ENCODE data around the gene TRIM40.

DNA sequence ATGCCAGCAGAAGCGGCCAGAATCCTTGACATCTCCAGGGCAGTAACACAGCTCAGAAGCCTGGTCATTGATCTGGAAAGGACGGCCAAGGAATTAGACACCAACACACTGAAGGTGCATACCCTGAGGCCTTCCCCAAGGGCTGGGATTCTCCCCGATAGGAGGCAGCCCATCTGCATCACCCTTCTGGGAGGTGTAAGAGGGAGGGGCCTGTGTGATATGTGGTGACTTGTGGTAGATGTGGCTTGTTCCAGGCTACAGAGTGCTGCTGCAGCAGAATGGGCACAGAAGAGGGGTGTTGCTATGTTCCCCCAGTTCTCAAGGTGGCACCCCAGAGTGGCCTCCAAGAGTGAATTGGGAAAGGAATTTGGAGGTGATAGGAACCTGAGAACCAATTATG is 11.2 kb downstream of the TRIM40 start:
- TF ChIP-seq POLR2A (IDR thresholded peaks at IDR 0.05) (no peak), EP300 (IDR thresholded peaks at IDR 0.05) (no peak)
- TF ChIP-seq, protein P1, sequence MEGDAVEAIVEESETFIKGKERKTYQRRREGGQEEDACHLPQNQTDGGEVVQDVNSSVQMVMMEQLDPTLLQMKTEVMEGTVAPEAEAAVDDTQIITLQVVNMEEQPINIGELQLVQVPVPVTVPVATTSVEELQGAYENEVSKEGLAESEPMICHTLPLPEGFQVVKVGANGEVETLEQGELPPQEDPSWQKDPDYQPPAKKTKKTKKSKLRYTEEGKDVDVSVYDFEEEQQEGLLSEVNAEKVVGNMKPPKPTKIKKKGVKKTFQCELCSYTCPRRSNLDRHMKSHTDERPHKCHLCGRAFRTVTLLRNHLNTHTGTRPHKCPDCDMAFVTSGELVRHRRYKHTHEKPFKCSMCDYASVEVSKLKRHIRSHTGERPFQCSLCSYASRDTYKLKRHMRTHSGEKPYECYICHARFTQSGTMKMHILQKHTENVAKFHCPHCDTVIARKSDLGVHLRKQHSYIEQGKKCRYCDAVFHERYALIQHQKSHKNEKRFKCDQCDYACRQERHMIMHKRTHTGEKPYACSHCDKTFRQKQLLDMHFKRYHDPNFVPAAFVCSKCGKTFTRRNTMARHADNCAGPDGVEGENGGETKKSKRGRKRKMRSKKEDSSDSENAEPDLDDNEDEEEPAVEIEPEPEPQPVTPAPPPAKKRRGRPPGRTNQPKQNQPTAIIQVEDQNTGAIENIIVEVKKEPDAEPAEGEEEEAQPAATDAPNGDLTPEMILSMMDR (IDR thresholded peaks at IDR 0.05) = no peak
